Esophagus squamous epithelium (tissue), 4 donors: ENCODE results near the gene ZSWIM8.

Experiments
- CTCF ChIP-seq, 6 experiments: fragments of 450-650 bp in 4 of 6; fragments of 200-600 bp in 2 of 6; sonication (generic) in 2 of 6; IDR thresholded peaks; one replicate each; pipeline ENCODE4 v1.5.1; 2016 to 2019; ENCODE audit warnings: antibody characterized with exemption in 6 of 6, mild to moderate bottlenecking in 4 of 6, moderate library complexity in 4 of 6
- POLR2A ChIP-seq, 4 donors: fragments of 450-650 bp; IDR thresholded peaks; one replicate each; pipeline ENCODE4 v1.6.1; 2017; ENCODE audit warnings: antibody characterized with exemption in 4 of 4, mild to moderate bottlenecking in 4 of 4, moderate library complexity in 3 of 4

GRCh38 chr10:73801253-73801590, 15.8 kb downstream of the ZSWIM8 start:
- TF ChIP-seq CTCF (IDR thresholded peaks at IDR 0.05) (no peak), POLR2A (IDR thresholded peaks at IDR 0.05) (no peak)
